Activated CD8-positive, alpha-beta memory T cell treated with anti-CD3 and anti-CD28 coated beads, Interleukin-2, amount 50 U/mL, for 24 hours (primary cell): Measurements from ENCODE around the gene UBE2G1.

Experiments used
- DNase-seq: peaks from one replicate; pipeline ENCODE4 v3.0.0-alpha.2; 2020; ENCODE audit errors: extremely low read depth

UBE2G1 gene

DNA sequence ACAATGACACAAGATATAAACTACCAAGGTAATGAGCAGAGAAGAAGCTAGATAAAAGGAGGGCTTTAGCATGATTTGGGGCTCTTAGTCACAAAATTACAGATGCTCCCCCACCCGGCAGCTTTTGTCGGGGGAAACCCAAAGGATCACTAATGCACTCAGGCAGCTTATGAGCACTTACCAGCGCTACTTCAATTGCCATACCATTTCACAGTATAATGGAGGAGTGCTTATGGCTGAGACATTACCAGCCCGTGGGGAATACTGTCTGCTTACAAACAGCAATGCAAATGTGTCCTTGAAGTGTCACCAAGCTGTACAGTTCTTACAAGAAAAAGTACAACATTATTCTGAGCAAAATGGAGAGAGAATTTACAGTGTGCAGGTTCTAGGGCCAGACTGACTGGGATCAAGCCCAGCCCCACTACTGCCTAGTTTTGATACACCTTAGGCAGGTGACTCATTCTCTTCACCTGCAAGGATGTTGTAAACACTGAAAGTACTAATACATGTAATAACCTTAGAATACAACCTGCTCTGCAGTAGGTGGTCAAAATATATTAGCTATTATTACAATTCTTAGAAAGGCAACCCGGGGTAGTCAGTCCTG is 119.0 kb downstream of the UBE2G1 start:
- no peak for DNase-seq

- no peak for DNase-seq
Observed at GRCh38 chr17:4246674-4247073, 119.8 kb downstream of the UBE2G1 start.

- no peak for DNase-seq
Observed at GRCh38 chr17:4241535-4241934, 124.9 kb downstream of the UBE2G1 start.

DNA sequence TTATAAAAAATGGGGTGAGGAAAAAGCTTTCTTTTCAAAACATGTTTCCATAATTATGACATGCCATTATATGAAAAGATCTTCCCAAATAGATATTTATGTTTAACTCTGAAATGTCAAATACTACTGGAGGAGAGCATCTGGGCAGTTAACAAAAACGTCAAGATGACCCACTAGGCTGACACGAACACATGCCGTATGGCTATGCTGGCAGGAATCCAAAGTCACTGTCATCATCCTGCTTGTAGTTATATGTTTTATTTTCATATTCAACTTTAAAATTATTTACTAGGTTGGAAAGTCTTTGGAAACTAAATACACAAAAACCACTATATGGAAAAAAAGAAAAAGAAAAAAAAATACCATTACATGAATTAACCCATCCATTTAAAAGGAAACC is 130.0 kb downstream of the UBE2G1 start:
- DNase-seq, result no peak

DNA sequence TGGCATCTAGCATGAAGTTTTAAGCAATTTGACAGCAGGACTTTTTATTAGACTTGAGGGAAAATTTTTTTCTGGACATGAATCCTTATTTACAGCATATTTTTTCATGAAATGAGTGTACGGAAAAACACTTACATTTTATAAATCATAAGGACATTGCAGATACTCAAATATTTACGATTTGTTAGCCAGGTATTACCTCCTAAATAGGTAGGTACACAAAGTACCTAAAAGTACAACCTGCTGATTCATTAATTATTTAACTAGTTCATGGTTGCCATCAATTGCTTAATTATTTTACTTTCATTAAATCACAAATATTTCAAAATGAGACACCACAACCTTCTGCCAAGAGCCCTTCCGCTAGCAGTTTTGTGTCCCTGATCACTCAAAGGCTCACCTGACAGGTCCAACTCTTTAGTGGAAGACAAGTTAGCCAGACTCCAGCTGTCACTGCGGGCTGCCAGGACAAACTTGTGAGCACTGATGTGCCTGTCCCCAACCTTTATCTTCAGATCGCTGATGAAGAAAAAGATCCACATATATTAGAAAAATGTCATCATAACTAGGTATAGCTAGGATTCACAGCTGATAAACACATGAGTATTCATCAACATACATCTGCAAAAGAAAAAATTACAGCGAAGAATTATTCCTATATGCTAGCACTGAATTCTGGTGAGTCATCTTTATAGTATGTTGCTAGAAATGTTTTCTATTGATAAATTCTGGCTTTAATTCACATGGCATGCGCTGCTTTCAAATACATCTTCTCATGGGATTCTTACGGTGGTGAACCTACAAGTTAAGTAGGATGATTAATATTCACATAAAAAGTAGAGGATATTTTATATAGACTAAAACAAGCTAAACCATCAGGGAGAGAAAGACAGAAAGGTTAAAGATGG is 130.8 kb downstream of the UBE2G1 start:
- DNase-seq, result no peak

GRCh38 chr17:4234401-4234800 is 132.1 kb downstream of the UBE2G1 start:
- DNase-seq, result no peak

GRCh38 chr17:4233668-4234258 is 132.7 kb downstream of the UBE2G1 start:
- no peak for DNase-seq

GRCh38 chr17:4232168-4232813 is 134.2 kb downstream of the UBE2G1 start:
- DNase-seq, result no peak

DNA sequence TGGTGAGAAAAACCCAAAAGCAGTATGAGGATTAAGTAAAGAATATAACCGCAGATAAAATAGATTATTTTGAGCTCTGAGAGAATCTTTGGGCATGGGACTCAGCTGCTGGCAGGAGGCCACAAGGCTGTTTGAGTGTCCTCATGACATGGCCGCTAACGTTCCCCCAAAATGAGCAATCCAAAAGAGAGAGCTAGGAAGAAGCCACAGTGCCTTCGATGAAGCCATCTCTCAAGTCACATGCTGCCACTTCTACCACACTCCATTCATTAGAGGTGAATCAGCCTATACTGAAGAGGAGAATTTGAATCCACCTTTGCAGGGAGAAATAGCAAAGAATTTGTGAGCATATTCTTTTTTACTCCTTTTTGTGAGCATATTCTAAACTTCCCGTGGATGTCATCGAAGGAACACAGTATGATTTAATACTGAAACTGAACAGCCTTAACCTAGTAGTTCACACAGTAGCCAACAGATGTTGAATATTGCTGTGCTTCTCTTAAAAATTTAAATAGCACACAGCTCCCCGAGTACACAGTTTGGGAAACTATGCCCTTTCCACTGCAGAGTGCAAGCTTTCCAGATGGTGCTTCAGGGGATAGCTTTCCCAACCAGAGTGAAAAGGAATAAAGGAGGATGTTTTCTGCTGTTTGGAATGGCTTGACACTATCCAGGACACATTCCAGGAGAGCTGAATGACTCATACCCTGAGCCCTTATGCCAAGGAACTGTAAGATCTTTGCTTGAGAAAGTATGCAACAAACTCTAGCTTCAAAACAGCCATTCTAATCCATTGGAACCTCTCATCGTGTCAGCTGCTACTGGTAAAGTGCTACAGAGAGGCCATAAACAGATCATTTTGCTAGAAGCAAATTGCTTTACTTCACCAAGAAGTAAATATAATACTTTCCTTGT is 136.6 kb downstream of the UBE2G1 start:
- no peak for DNase-seq

DNA sequence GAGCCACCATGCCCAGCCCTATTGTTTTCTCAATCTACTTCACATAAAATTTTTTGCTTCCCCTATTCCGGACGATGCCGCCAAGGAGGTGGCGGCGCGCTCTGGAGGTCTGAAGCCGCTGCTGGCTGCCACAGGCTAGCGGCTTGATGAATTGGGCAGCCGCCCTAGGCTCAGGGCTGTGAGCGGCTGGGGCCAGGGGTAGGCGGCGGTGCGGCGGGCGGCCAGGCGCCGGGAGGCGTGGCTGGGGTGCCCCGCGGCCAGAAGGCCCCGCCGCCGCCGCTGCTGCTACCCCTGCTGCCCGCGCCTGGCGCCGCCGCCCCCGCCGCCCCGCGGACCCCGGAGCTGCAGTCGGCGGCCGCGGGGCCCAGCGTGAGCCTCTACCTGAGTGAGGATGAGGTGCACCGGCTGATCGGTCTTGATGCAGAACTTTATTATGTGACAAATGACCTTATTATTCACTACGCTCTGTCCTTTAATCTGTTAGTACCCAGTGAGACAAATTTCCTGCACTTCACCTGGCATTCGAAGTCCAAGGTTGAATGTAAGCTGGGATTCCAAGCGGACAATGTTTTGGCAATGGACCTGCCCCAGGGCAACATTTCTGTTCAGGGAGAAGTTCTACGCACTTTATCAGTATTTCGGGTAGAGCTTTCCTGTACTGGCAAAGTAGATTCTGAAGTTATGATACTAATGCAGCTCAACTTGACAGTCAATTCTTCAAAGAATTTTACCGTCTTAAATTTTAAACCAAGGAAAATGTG is 144.4 kb downstream of the UBE2G1 start:
- no peak for DNase-seq

DNA sequence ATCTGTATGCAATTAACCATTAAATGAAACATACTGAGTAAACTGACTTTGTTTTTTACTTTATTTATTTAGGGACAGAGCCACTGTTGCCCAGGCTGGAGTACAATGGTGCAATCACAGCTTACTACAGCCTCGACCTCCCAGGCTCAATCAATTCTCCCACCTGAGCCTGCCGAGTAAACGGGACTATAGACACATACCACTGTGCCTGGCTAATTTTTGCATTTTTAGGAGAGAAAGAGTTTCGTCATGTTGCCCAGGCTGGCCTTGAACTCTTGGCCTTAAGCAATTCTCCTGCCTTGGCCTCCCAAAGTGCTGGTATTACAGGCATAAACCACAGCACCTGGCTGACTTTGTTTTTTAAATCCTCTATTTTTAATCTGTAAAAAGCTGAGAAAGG is 145.3 kb downstream of the UBE2G1 start:
- DNase-seq, result no peak

DNA sequence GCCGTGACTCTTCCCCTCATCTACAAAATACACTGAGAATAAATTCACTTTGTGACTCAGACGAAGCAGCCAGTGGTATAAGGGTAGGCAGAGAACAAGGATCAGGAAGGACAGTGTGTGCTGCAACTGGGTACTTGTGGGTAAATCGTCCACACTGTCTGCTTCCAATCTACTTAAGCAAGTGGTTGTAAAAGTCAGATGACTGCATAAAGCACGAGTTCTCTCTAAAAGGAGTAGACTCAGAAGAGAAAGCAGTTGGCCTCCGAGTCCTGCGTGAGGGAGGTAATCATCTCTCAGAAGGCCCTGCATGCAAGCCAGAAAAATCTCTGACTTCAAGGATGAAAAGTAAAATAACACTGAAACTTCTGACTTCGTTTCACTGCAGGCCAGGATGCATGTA is 145.8 kb downstream of the UBE2G1 start:
- no peak for DNase-seq
